ENCODE measurements around the gene DLX3.

GRCh38 chr17:49989518-49989880 is 5.5 kb downstream of the DLX3 start:
- TF ChIP-seq CHD2 (IDR thresholded peaks at IDR 0.05; ENCODE audit: low read length, partially characterized antibody): no peak
- TF ChIP-seq RNF2 (IDR thresholded peaks at IDR 0.05; ENCODE audit: borderline replicate concordance, low read depth): no peak
- no peak for TF ChIP-seq CTCF (IDR thresholded peaks at IDR 0.05)
- TF ChIP-seq GATA3 (IDR thresholded peaks at IDR 0.05; ENCODE audit: borderline replicate concordance): no peak

Measured in A549 (cell line).